GM18907 (cell line): ENCODE data around the gene FRAS1.

Experiments used
- ATAC-seq: cut with Tn5 transposase; IDR thresholded peaks from one replicate; pipeline ENCODE4 v1.9.1; 2021; ENCODE audit warnings: mild to moderate bottlenecking, moderate library complexity; ENCODE audit not compliant: unreplicated experiment

Gene FRAS1

DNA sequence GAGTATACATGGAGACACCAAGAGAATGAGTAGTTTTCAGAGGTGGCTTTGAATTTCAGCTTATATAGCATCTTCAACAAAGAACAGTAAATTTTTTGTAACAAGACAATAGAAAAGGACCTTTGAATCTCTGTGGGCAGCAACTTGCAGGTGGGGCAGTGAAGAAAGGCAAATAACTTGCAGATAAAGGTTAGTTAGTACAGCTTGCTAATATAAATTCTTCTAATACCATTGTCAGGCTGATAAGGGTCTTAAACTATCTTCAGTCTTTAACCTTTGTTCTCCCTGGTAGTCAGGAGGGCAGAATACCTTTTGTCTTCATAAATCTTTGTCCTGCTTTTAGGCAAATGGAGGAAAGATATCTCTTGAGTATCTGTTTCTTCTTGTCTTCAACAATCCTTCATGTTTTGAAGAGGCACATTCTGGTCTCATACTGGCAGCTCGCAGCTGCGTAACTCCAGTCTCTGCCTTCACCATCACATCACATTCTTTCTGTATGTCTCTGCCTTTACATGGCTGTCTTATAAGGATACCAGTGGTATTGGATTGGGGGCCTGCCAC is 510.5 kb downstream of the FRAS1 start:
- no peak for ATAC-seq

DNA sequence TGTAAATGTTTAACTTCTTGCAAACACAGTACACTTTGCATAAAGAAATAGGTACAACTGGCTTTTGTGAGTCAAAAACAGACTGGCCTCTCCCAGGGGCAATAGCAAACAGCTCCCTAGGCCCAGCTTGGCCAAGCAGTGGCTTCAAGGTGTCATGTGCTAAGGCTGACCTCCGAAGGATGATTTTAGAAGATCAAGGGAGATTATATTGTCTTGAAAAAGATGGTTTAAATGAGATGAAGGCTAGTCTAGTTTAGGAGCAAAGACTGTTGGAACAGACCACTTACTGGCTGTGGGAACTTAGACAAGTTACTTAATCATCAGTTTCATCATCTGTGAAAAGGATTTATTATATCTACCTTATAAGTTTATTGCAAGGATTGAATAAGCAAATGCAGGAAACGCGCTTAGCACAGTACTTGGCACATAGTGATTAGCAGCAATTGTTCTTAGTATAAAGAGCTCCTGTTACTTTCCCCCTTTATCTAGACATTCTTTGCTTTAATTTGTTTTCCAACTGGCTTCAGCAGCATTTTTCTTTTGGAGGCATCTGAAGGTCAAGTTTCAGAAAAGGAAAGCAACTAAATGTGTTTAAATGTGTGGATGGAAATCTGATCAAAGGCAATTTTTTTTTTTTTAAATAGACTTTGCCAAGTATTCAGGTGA is 511.6 kb downstream of the FRAS1 start:
- ATAC-seq = peak; percentile 82

DNA sequence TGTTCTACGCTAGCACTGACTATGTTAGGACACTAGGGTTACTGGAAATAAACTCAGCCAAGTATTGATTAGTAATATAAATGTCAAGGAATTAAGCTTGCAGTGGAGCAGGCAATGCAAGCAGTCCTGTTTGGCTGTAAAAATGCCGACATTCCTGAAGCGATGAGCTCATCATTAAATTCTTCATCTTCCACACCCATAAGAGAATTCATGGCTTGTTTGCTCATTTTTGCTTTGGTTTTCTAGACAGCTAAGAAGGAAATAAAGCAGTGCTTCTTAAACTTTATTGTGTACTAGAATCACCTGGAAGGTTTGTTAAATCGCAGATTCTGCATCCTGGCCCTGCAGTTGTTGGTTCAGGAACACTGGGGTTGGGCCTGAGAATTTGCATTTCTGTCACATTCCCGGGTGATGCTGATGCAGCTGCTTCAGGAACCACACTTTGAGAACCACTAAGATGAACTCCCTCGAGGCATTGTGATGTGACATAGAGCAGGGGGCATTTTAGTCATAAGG is 512.2 kb downstream of the FRAS1 start:
- no peak for ATAC-seq

DNA sequence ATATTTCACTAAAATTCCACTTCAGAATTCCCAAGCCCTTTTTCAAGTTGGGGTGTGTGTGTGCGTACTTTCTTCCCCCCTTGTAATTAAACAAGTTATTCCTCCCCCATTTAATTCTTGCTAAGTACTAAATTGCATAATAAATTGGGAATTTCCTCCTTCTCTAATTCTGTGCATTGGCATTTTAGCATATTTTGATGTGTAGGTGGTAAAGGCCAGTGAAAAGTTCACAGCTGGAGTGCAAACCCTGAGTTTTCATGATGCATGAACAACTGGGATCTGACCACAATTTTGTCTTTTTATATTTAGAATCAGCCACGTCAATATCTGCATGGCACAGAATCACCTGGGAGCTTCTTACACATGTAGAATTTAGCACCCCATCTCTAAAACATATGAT is 513.0 kb downstream of the FRAS1 start:
- no peak for ATAC-seq

DNA sequence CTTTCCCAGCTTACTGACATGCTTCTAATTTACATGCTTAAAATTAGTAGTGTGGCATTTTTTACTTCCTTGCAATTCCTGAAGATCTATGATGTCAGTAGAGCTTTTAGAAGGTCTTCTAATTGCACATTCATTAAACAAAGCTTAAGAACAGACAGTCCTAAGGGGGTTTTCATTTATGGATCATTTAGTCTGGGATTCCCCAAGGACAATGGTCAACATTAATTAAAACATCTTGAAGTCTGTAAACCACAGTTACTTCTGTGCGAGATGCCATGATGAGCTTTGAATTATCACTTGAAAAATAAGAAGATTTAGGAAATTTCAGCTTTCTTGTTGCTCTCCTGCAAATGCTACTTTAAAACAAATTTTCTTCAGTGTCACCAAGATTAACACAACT is 514.7 kb downstream of the FRAS1 start:
- ATAC-seq = no peak

DNA sequence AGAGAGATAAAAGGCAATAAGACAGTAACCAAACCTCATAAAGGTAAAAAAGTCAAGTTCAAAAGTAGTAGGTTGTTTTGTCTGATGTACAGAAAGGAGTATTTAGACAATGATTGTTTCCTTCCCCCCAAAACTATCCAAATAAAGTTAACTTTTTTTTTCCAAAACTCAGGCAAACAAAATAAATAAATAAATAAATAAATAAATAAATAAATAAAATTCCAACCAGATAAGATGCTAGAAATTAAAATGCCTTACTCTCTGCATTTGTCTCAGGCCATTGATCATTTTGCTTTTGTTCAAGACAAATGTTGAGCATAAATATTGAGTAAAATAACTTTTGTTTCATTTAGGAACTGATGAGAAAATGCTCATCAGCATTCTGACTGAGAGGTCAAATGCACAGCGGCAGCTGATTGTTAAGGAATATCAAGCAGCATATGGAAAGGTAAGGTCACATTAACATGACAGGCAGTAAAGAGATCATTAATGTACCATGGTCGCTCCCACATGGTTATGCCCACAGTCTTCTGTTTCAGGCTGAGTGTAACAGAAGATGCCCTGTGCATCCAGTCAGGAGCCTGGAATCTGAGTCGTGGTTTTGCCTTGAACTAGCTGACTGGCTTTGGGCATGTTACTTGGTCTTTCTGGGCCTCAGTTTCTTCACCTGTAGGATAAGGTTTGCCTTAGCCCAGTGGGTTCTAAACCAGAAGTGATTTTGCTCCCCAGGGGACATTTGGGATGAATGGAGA is 521.7 kb downstream of the FRAS1 start:
- ATAC-seq = no peak

DNA sequence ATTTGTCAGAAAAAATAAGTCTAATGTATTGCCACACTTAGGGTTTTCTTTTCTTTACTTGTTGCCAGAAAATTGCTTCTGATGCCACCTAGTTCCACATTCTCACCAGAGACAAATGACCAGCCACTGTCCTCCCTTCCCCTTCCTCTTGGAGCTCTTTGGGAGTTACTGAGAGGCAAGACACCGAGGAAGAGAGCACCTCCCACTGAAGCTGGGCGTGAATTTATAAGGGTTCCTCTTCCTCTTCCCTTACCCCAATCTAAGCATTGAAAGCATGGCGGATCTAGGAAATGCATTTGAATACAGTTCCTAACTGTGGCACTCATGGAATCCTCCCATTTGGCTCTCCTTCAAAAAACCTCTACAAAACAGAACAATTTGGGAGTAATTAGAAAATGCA is 524.5 kb downstream of the FRAS1 start:
- ATAC-seq = no peak

DNA sequence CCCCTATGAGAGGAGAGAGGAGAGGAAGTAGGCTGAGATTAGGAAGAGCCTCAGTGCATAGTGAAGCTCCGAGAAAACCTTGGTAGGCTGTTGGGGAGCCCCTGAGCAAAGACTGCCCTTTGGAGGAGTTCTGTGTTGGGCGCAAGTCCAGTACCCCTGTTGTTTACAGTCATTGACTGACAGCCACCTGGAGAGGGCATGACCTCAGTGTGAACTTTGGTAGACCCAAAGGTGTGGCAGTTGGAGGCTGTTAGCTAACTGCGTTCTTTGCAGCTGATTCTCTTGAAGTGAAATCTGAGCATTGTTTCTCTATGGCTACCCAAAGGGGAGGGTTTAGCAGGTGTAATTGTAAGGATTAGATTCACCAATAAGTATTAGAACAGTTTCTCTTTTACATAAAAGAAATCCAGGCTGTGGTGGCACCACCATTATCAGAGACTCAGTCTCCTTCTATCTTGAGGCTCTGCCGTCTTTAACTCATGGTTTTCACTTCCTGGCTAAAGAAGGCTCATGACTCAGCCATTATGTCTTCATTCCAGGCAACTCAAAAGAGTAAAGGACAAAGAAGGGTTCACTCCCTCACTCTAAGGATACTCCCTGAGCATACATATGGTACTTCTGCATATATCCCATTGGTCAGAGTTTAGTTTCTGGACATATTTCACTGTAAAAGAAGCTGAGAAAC is 527.9 kb downstream of the FRAS1 start:
- no peak for ATAC-seq

DNA sequence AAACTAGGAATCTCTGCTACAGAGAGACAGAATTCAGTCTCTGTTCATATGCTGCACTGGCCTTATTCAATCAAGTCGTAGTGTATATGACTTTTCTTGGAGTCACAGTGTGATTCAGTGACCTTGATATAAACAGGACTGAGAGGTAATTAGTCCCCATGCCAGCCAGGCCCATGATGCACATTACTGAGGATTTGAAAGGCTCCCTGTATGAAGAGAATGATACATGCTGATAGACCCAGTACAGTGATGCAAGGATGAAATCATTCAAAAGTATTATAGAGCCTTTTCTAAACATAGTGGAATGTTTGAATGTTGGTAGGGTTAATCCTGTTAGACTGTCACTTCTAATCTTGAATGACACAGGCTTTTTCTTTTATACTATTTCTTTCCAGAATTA is 528.5 kb downstream of the FRAS1 start:
- no peak for ATAC-seq

DNA sequence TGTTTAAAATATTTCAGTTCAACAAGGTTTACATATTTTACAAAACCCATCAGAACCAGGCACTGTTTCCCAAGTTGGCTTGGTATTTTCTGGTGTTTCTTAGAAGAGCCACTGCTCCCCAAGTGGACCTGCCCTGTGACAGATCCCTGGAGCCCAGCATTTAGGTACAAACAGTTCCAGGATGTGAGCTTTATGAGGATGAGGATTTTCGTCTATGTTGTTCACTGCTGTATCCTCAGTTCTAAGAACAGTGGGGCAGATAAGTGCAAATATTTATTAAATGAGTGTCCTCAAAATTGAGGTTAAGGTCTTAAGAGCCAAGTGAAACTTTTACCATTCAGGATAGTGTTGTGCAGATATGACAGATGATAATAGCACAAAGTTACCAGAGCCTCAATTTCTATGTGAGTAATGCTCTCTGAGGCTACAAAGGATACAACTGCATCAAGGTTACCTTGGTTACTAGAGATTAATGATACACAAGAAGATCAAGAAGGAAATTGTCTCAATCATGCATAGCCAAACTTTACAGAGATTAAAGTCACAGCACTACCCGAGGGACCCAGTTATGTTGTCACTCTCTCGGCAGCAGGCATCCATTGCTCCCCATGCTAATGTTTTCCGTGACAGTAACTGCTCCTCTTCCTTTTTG is 531.9 kb downstream of the FRAS1 start:
- ATAC-seq = peak; percentile 50

DNA sequence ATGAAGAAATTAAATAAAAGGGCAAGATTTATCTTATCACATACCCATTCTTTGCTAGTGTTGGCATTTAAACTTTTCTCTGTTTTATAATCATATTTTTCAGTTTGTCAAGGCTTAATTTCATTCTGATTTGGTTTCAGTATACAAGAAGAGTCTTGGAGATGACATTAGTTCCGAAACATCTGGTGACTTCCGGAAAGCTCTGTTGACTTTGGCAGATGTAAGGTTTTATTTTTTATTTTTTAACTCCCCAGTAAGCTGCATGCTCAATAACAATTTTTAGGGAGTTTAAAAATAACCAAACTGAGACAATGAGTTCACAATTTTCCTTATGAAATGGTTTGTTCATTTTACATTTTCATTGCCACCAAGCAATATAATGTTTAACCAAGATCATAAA is 534.3 kb downstream of the FRAS1 start:
- no peak for ATAC-seq

DNA sequence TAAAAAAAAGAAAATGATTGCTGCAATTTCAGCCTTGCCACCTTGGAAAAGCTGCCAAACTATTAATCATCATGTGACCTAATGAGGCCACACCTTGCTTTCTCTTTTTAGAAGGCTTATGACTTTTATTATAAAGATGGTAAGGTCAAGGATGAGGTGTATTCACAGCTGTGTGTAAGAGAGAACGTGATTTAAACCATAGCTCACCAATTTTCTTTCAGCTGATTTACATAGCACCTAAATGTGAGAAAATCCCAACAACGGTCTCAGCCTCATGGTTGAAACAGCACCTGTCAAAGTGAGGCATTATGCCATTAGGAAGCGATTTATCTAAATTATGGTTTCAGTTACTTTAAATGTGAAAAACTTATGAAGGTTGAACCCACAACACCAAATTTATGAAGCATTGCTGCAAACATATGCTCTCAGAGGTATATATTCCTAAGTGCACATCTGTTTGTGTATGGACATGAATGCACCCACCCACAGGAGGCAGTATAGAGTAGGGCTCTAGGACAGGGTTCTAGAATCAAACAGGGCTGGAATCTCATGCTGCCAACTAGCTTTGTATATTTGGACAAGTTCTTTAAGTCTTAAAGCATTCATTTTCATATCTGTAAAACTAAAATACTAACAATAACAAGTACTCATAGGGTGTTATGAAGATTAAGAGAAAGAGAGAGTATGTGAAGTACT is 535.1 kb downstream of the FRAS1 start:
- ATAC-seq = no peak
